GM11168 (cell line): ENCODE measurements around the gene UEVLD.

ENCODE experiments used
- in situ Hi-C: fragments of 300-500 bp; cut with MboI; formaldehyde crosslinking; loops from one replicate; pipeline ENCODE4 v1.12.0; 2022; ENCODE audit warnings: low sequenced_read_pairs; ENCODE audit not compliant: unreplicated experiment

Gene UEVLD

DNA sequence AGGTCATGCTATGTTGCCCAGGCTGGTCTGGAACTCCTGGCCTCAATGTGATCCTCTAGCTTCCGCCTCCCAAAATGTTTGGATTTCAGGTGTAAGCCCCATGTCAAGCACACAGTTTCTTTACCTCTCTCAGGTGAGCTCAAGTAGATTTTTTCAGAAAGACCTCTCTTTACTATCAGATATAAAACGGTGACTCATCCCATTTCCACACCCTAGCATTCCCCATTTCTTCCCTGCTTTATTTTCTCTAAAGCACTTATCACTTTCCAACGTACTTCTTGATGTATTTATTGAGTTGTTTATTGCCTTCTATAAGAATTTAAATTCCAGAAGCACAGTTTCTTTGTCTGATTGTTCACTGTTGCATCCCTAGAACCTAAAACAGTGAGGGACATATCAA lies 65.5 kb downstream of the UEVLD start:
- in situ Hi-C loops: no loop called here

- in situ Hi-C loops: no loop called here
Measured at GRCh38 chr11:18522388-18522787, 66.1 kb downstream of the UEVLD start.

DNA sequence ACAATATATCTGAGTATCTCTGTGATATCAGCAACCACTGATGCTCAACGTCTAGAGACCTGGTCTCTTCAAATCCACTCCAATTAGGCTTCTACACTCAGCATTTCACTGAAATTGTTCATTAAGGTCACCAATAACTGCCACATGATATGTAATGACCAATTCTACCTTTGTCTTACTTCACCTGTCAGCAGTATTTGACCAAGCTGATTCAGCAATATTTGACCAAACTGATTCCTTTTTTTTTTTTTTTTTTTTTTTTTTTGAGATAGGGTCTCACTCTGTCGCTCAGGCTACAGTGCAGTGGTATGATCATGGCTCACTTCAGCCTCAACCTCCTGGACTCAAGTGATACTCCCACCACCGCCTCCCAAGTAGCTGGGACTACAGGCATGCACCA lies 67.4 kb downstream of the UEVLD start:
- in situ Hi-C loops: no loop called here

DNA sequence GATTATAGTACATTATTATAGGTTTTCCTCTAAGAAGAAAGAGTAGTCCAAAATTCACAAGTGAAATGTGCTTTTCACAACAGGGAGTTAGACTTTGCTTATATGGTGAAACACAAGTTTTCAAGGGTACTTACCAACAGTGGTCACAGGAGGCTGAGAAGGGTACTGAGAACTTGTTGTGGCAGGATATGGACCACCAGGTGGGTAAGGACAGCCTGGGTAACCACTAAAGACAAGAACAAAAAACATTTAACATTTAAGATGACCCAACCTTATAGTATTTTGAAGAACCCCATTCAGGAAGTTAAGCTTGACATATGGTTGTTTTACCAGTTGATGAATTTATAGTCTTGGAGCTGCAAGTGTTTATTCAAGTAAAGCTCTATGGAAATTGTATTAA lies 86.2 kb downstream of the UEVLD start:
- in situ Hi-C loops: no loop called here

DNA sequence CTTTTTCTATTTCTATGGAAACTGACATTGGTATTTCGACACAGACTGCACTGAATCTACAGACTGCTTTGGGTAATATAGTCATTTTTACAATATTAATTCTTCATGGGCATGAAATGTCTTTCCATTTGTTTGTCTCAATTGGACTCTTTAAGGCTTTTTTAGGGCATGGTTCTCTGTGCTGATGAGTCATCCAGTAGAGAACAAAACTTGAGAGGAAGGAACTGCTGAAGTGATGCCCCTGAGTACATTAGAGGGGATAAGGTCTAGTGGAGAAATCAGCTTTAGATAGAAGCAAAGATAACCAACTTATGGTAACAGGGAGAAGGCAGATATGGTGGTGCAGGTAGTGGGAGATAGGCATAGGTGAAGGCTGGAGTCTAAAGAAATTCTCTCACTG lies 86.9 kb downstream of the UEVLD start:
- in situ Hi-C loops: no loop called here

GRCh38 chr11:18498039-18498438 lies 90.5 kb downstream of the UEVLD start:
- in situ Hi-C loops: no loop called here

- in situ Hi-C loops: no loop called here
Measured at GRCh38 chr11:18495703-18496102, 92.8 kb downstream of the UEVLD start.

- in situ Hi-C loops: no loop called here
Measured at GRCh38 chr11:18495271-18495670, 93.3 kb downstream of the UEVLD start.

DNA sequence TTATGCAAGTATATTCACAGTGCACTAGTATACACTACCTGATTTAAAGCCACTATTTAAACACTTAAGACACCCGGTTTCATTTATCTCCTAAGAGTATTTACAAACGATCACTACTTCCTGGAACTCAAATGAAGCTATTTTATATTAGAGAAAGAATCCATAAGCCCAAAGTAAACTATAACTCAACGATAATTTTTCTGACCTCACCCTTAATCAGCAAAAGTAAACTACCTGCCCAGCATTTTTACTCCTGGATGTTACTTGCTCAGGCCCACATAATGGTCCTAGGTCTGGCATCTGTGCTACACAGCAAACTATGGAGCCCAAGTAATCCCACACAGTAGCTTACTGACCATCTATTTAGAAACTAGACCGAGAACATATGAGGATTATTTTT lies 95.2 kb downstream of the UEVLD start:
- in situ Hi-C loops: no loop called here

GRCh38 chr11:18492888-18493287 lies 95.6 kb downstream of the UEVLD start:
- in situ Hi-C loops: no loop called here

GRCh38 chr11:18491924-18492323 lies 96.6 kb downstream of the UEVLD start:
- in situ Hi-C loops: no loop called here

DNA sequence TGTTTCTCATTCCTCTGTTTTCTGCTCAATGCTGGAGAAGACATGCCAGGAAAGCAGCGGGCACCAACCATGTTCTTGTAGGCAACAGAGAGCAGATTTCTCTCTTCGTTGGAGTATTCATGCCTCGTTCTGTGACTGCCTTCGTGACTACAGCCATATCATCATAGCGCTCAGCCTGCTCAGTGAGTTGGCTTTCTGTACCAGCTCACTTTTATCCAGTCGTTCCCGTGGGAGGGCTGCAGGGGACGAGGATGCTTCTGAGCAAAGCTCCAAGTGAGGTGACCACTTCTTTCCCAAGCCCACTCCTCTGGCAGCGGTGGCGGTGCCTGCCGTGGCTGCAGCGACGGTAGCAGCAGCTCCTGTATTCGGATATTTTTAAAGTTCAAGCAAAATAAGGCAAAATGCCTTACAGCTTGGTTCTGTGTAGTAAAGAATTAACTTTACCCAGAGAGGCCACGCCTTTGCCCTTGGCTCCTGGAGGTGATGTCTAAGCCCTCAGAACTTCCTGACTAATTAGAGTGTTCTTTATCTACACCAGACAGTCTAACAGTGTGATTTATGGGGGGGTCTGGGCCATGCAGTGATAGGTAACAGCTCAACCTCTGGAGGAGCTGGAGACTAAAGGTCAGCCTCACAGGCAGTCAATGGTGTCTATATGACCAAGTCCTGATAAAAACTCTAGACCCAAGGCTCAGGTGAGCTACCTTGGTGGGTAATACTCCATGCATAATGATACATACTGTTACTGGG lies 97.6 kb downstream of the UEVLD start:
- in situ Hi-C loops: no loop called here

DNA sequence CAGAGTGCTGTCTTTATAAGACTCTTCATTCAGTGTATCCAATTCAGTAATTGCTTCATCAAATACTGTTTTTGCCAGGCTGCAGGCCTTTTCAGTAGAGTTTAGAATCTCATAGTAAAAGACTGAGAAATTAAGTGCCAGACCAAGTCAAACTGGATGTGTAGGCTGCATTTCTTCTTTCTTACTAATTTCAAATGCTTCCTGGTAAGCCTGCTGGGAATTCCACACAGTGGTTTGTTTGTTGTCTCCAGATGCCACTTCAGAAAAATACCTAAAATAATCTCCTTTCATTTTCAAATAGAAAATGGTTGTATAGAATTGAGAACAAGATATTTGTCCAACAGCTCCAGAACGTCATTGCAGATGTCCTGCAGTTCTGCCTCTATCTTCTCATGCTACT lies 98.2 kb downstream of the UEVLD start:
- in situ Hi-C loops: no loop called here

DNA sequence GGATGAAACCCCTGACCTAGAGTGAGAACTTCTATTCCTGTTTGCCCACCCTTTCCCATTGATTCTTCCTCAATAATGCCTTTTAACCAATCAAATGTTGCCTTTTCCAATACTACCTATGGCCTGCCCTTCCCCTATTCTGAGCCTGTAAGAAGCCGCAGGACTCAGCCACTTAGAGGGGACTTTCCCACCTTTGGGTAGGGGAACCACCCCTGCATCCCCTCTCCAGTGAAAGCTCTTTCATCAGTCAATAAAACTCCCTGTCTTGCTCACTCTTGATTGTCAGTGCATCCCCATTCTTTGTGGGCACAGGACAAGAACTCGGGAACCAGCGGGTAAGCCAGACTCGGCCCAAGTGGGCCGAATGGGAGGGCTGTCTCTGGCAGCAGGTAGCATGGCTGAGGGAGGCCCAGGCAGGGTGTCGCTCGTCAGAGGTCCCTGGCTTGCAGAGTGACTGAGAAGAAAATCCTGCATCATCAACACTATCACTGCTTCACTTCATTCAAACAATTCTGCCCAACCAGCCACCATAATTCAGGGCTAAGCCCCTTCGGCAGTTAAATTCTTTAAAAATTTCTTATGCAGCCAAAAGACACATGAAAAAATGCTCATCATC lies 102.5 kb downstream of the UEVLD start:
- in situ Hi-C loops: no loop called here
